HPDE6-E6E7 (cell line): ENCODE measurements around the gene ANKRD33.

Experiments used
- DNase-seq: peaks from one replicate; pipeline ENCODE4 v3.0.0; 2011; ENCODE audit warnings: missing footprints; ENCODE audit errors: extremely low spot score

The ANKRD33 gene

DNA sequence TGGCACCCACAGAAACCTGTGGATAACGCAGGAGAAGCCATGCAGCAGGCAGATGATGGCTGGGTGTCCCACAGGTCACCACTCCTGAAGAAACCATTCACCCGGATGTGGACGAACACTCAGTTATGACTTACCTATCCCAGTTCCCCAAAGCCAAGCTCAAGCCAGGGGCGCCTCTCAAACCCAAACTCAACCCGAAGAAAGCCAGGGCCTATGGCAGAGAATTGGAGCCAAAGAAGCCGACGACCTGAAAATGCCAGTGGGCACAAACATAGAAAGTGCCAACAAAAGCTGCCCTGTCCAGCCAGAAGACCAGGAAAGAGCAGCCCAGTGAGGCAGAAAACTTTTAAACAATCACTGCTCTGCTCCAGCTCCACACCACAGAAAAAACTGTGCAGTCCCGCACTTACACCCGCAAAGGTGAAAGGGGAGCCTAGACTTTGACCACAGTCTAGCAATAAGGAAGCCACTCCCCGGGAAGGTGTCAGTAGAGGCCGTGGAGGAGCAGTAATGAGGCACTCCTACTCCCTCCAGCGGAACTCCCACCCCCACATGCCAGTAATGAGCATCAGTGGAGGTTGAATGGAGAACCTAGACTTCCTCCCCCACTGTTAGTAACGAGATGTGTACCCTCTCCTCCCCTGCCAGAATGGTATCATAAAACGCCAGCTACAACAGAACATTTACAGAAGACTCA is 13.4 kb downstream of the ANKRD33 start:
- no peak for DNase-seq

DNA sequence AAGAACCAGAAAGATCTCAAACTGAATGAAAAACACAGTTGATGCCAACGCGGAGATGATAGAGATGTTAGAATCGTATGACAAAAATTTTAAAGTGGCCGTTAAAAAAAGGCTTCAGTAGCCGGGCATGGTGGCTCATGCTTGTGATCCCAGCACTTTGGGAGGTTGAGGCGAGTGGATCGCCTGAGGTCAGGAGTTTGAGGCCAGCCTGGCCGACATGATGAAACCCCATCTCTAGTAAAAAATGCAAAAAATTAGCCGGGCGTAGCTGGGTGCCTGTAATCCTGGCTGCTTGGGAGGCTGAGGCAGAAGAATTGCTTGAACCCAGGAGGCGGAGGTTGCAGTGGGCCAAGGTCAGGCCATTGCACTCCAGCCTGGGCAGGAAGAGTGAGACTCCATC is 14.0 kb downstream of the ANKRD33 start:
- no peak for DNase-seq

DNA sequence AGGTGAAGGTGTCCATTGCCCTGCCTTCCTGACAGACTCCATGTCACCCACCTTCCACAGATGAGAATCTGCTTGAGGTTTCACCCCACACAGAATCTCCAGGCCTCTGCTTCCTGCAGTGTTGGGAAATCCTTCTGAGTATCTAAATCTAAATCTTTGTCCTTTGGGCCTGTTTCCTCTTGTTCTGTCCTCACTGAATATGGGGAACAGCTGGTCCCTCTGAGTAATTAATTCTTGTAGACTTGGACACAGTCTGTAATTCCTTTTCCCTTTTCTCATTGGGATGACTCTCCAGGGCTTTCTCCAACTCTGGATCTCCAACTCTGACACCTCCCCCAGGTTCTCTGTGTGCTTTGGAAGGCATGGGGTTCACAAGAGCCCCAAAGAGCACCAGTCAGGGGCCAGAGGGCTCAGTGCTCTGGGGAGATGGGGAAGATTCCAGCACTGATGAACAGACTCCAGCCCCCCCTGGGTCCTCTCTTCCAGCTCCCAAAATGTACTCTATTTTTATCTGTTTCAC is 17.1 kb downstream of the ANKRD33 start:
- DNase-seq = no peak

DNA sequence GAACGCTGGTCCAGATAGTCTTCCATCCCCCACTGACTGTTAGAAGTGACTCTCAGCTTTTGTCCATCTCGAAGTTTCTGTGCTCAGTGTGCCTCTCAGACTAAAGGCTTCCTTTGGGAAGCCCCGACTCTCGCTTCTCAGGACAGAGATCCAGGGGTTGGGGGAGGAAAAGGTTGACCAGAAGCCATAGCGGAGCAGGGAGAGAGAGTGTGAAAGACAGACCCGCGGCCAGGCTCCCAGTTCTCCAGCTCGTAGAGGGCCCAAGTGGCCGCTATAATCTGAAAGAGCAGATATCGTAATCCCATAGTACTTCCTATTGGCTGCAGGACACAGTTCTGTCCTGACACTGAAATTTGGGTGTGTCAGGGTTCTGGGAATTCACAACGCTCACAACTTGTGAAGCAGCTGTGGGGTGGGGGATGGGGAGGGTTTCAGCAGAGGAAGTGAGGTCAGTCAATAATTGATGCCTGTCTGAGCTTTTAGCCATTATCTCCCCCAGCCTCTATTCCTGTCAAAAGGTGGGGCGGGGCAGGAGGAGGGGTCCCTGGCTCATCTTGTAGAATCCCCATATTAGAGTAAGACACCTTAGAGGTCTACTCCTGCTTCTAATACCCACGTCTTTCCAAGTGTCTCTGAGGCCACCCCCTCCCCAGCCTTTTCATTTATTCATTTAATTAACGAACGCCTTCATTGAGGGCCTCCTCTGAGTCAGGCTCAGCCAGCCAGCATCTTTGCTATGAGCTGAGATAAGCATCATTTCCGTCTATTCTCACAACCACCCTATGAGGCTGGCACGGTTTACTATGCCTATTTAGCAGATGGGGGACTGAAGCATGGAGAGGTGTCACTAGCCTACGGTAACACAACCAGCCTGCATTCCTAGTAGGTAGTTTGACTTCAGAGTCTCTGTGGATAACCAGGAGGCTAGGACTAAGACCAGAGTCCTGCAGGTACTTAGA is 17.8 kb downstream of the ANKRD33 start:
- DNase-seq = no peak

DNA sequence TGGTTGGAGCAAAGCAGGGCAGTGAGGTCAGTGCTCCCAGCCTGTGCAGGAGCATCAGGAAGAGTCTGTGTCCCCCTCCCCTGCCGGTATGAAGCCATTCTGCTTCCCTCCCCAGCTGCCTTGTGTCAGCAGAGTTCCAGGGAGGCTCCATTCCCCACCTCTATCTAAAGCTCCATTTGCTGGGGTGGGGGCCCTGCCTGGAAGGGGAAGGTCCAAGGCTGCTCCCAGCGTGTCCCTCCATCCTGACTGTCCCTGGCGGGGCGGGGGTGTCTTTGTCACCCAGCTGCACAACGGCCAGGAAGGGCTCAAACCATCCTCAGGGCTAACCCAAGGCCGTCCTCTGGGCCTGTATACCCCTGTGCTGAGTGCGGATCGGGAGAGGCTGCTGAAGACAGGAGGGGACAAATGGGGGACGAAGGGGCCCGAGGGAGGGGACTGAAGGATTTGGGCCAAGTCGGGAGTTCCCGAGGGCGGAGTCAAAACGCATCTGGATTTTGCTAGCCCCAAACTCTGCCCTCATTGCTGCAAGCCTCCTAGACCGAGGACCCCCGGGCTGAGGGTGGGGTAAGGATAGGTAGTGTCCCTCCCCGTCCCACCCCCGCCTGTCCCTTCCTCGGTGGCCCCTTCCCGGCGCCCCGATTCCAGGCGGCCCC is 18.7 kb downstream of the ANKRD33 start:
- no peak for DNase-seq

DNA sequence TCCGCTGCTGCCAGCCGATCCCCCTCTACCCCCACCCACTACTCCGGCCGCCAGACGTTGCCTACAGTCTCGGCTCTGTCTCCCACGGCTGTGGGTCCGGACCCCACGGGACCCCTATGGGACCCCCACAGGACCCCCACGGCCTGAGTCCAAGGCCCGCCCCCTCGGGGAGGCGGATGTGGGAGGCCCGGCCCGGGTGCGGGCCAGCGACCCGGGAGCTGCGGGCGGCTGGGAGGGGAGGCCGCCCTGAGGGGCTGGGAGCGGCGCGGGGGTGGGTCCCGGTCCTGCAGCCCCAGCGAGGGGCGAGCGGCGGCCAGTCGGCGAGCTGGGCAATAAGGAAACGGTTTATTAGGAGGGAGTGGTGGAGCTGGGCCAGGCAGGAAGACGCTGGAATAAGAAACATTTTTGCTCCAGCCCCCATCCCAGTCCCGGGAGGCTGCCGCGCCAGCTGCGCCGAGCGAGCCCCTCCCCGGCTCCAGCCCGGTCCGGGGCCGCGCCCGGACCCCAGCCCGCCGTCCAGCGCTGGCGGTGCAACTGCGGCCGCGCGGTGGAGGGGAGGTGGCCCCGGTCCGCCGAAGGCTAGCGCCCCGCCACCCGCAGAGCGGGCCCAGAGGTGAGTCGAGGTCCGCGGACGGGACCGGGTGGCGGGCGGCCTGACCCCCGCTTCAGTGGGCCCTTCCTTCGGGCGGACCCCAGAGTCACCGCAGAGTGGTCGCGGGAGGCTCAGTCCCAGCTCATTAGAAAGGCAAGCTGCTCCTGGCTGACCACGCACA is 19.4 kb downstream of the ANKRD33 start, which contains the start of gene ACVRL1:
Gene ACVRL1 (plus strand): TSS at position 422 of the 773 bp plus-strand sequence. CDS start 4,971 bp downstream, outside the sequence.
- no peak for DNase-seq

DNA sequence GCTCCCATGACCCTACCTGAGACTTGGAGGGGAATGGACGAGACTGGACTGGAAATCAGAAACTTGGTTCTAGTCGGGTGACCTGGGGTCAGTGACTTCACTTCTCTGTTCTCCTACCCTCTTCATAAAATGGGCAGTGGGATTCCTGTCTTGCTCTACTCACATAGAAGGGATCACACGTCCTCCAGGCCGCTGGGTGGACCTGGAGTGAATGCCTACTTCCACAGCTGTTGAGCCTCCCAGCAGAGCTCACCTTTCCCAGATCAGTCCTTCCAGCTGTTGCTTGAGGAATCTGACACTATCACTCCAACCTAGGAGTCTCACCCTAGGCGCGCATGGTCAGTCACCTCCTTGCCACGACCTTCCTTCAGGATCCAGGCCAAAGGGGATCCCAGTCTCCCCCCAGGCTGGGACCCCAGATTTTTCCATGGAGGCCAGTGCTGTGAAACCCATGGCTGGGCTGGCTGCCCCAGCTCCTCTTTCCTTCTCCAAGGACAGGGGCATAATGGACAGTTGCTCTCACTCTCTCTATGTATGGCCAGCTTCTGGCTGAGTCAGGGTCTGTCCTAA is 20.0 kb downstream of the ANKRD33 start:
- DNase-seq = no peak

GRCh38 chr12:51908876-51909592 is 21.1 kb downstream of the ANKRD33 start:
- no peak for DNase-seq

GRCh38 chr12:51910168-51910567 is 22.3 kb downstream of the ANKRD33 start:
- DNase-seq = no peak

DNA sequence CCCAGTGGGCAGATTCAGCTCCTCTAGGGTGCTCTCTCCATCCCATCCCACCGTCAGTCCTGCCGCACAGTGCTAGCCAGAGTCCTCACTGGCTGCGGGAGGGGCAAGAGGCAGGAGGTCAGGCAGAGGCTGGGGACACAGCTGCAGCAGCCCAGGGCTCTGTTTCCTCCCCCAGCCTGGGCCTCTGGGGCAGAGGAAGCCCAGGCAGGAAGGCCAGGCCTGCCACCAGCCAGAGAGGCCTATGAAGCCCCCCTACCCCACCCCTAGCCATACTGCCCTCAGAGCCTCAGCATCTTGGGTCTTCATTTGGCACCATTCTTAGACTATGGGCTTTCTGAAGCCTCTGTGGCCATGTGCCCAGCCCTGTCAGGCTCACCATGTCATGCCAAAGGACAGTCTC is 22.8 kb downstream of the ANKRD33 start:
- DNase-seq = no peak

GRCh38 chr12:51911307-51911706 is 23.4 kb downstream of the ANKRD33 start:
- DNase-seq = no peak

DNA sequence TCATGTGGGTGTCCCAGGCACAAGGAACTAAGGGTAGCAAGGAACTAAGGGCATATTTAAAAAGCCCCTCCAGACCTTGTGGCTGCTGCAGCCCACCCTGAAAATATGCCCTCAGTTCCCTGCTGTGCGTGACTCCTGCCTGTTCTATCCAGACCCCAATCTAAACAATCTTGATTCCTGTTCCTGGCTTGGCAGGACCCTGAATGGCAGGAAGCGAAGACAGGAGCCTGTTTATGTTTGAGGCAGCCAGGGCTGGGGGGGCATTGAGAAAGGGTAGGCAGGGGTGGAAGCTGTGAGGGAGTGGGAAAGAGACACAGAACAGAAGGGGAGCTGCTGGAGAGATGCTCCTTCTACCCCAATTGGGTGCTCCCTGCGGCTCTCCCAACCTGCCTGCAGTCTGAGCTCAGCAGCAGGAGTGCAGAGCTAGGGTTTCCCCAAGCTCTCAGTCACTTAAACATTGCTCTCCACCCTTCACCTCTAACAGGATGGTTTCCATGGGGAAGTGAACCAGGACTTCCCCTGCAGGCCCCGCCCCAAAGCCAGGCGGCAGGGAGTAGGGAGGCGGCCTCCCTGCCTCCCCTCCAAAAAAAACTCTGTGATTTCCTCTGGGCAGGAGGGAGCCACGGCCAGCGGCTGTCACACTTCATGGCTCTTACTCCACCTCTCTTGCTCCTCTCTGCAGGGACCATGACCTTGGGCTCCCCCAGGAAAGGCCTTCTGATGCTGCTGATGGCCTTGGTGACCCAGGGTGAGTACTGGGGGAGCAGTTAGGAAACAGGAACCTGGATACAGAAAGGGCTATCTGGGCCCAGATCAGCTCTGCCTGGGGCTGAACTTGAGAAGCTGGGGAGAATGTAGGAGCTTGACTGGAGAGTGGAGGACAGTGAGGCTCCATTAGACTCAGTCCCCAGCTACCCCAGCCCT is 24.1 kb downstream of the ANKRD33 start:
- DNase-seq = no peak

DNA sequence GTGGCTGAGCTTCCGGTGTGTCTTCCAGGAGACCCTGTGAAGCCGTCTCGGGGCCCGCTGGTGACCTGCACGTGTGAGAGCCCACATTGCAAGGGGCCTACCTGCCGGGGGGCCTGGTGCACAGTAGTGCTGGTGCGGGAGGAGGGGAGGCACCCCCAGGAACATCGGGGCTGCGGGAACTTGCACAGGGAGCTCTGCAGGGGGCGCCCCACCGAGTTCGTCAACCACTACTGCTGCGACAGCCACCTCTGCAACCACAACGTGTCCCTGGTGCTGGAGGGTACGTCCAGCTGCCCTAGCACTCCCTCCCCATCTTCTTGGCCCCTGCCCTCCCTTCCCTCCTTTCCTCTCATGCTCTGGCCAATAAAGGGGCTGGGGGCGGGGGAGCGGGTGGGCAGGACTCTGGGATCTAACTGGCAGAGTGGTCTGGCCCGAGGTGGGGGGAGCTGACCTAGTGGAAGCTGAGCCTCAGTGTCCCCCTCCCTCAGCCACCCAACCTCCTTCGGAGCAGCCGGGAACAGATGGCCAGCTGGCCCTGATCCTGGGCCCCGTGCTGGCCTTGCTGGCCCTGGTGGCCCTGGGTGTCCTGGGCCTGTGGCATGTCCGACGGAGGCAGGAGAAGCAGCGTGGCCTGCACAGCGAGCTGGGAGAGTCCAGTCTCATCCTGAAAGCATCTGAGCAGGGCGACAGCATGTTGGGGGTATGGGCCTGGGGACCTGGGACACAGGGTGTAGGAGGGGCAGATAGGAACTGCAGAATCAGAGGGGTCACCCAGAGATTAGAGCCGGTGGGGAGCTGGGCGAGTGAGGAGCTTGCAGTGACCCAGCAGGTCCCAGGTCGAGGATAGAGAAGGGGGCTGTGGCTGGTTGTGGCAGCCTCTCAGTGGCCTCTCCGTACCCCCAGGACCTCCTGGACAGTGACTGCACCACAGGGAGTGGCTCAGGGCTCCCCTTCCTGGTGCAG is 25.4 kb downstream of the ANKRD33 start:
- no peak for DNase-seq

DNA sequence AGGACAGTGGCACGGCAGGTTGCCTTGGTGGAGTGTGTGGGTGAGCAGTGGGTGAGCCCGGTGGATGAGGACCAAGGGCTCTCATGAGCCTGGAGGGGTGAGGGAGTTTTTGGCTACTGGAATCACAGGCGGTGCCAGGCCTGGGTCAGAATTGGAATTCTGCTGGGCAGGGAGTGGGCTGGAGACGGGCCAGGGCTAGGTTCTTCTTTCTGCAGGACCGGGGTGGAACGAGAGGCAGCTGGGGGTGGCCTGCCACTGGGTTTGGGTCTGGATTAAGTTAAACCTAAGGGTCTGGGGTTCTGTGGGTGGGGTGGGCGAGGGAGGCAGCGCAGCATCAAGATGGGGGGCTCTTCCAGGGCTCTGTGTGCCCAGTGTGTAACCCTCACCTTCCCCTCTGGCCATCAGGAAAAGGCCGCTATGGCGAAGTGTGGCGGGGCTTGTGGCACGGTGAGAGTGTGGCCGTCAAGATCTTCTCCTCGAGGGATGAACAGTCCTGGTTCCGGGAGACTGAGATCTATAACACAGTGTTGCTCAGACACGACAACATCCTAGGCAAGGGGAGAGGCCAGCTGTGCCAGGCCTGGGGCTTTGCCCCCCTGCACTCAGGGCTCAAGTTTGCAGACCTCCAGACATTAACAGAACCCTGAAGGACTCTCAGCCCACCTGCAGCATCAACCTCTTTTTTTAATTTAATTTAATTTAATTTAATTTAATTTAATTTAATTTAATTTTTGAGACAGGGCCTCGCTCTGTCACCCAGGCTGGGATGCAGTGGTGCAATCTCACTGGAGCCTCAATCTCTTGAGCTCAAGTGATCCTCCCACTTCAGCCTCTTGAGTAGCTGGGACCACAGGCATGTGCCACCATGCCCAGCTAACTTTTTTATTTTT is 26.4 kb downstream of the ANKRD33 start:
- DNase-seq = no peak

GRCh38 chr12:51915003-51915625 is 27.2 kb downstream of the ANKRD33 start:
- DNase-seq = no peak

GRCh38 chr12:51915951-51916350 is 28.0 kb downstream of the ANKRD33 start:
- no peak for DNase-seq
